HG03175 (cell line): ENCODE data around the gene CASKIN1.

Experiments
- ATAC-seq: cut with Tn5 transposase; IDR thresholded peaks from one replicate; pipeline ENCODE4 v1.9.1; 2021; ENCODE audit warnings: mild to moderate bottlenecking, moderate library complexity; ENCODE audit not compliant: unreplicated experiment

The CASKIN1 gene

GRCh38 chr16:2157480-2158261, 38.7 kb downstream of the CASKIN1 start:
- no peak for ATAC-seq

- no peak for ATAC-seq
Observed at GRCh38 chr16:2156849-2157224, 39.6 kb downstream of the CASKIN1 start.

- ATAC-seq, result no peak
Observed at GRCh38 chr16:2155977-2156848, 40.2 kb downstream of the CASKIN1 start.

GRCh38 chr16:2155091-2155950, 41.1 kb downstream of the CASKIN1 start, which contains the start of gene TRAF7:
Gene TRAF7 (plus strand): TSS chr16:2155782. CDS start chr16:2163921, 8,139 bp downstream.
- peak; percentile 91 for ATAC-seq

GRCh38 chr16:2154533-2155090, 41.8 kb downstream of the CASKIN1 start:
- no peak for ATAC-seq

- ATAC-seq, result no peak
Observed at GRCh38 chr16:2152695-2153506, 43.5 kb downstream of the CASKIN1 start.

- ATAC-seq, result no peak
Observed at GRCh38 chr16:2151188-2152091, 45.0 kb downstream of the CASKIN1 start.

GRCh38 chr16:2150418-2151187, 45.8 kb downstream of the CASKIN1 start:
- ATAC-seq, result no peak

GRCh38 chr16:2149630-2150417, 46.6 kb downstream of the CASKIN1 start:
- no peak for ATAC-seq

- no peak for ATAC-seq
Observed at GRCh38 chr16:2148714-2149629, 47.4 kb downstream of the CASKIN1 start.

- no peak for ATAC-seq
Observed at GRCh38 chr16:2147981-2148671, 48.3 kb downstream of the CASKIN1 start, which contains the start of gene RAB26. Gene RAB26 (plus strand): TSS chr16:2148625. CDS start chr16:2148784, 159 bp downstream.

GRCh38 chr16:2147378-2147777, 49.0 kb downstream of the CASKIN1 start:
- no peak for ATAC-seq

- ATAC-seq, result no peak
Observed at GRCh38 chr16:2145843-2146242, 50.6 kb downstream of the CASKIN1 start.

GRCh38 chr16:2143878-2144485, 52.4 kb downstream of the CASKIN1 start:
- ATAC-seq, result no peak
